ENCODE measurements around the gene DIPK1C. TPM values are rescaled to one million over a fixed set of nuclear protein-coding genes. Genes with fewer than 3 reads are reported as not detected.

The DIPK1C gene
- total RNA-seq, 4 donors from 2014 or later = 0.17 to 0.50 (median 0.45) TPM; not detected in 1

DNA sequence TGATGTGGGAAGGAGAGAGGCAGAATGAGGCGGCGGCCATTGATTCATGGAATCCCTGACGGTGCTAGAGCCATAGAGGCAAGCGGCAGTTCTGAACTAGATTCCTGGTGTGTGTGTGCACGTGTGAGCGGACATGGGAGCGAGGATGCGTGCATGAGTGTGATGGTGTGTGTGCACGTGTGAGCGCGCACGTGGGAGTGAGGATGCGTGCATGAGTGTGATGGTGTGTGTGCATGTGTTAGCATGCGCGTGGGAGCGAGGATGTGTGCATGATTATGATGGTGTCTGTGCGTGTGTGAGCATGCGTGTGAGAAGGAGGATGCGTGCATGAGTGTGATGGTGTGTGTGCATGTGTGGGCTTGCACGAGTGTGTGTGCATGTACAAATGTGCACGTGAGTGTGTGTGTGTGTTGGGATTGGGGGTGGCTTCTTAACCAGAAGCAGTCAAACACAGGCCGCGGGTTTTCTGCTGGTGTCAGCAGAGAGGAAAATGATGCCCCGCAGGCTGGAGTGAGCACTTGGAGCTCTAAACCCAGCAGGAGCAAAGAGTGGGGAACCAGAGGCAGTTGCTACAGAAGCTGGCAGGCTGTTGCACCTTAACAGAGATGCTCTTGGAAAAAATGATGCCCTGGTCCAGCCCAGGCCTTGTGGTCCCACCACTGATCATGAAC lies 29.5 kb downstream of the DIPK1C start:
- WGBS = 92% methylated on average over 24 of the region's 24 CpGs
- Histone ChIP-seq H3K27me3 (peaks cover 0 to 4% (median 0%) of the 10 kb centered on the region in 4 donors), H3K4me1 (no peaks in the 10 kb centered on the region), H3K36me3 (no peaks in the 10 kb centered on the region), H3K9me3 (peaks cover 0 to 5% (median 2%) of the 10 kb centered on the region in 4 donors), H3K4me3 (no peak overlapping the region), H3K27ac (replicated peaks in 1 of 4) (no peak overlapping the region)
- DNase-seq (ENCODE audit: extremely low spot score) = no peak
- TF ChIP-seq EP300 (IDR thresholded peaks at IDR 0.05) (no peak), POLR2A (IDR thresholded peaks at IDR 0.05; ENCODE audit: low read depth) (no peak), POLR2AphosphoS5 (IDR thresholded peaks at IDR 0.05) (no peak)
- TF ChIP-seq, protein P1, sequence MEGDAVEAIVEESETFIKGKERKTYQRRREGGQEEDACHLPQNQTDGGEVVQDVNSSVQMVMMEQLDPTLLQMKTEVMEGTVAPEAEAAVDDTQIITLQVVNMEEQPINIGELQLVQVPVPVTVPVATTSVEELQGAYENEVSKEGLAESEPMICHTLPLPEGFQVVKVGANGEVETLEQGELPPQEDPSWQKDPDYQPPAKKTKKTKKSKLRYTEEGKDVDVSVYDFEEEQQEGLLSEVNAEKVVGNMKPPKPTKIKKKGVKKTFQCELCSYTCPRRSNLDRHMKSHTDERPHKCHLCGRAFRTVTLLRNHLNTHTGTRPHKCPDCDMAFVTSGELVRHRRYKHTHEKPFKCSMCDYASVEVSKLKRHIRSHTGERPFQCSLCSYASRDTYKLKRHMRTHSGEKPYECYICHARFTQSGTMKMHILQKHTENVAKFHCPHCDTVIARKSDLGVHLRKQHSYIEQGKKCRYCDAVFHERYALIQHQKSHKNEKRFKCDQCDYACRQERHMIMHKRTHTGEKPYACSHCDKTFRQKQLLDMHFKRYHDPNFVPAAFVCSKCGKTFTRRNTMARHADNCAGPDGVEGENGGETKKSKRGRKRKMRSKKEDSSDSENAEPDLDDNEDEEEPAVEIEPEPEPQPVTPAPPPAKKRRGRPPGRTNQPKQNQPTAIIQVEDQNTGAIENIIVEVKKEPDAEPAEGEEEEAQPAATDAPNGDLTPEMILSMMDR (IDR thresholded peaks at IDR 0.05) = no peak
- intact Hi-C loops (cut with DNase I) = no loop called here

DNA sequence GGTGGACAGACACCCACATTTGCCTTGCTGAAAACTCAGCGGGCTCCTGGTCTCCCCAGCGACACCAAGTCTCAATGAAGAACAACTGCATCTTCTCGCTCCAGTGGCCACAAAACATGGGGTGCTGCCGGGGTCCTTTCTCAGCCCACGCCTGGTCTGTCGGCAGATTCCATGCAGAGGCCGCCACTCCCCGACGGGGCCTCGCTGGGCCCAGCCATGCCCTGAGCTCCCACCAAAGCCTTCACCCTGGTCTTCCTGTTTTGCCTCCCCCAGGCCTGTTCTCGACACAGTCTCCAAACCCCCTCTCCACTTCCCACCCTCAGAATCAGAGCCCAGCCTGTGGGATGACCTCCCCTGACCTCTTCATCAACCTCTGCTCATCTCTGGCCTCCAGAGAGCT lies 31.2 kb downstream of the DIPK1C start:
- Histone ChIP-seq H3K36me3 (no peaks in the 10 kb centered on the region), H3K4me3 (no peak overlapping the region), H3K4me1 (peaks cover 0 to 2% (median under 1%) of the 10 kb centered on the region in 4 donors), H3K27me3 (peaks cover 0 to 4% (median 0%) of the 10 kb centered on the region in 4 donors), H3K27ac (replicated peaks in 1 of 4) (no peak overlapping the region), H3K9me3 (peaks cover 0 to 5% (median 2%) of the 10 kb centered on the region in 4 donors)
- TF ChIP-seq POLR2A (IDR thresholded peaks at IDR 0.05; ENCODE audit: low read depth) (no peak), POLR2AphosphoS5 (IDR thresholded peaks at IDR 0.05) (no peak), EP300 (IDR thresholded peaks at IDR 0.05) (no peak)
- TF ChIP-seq, protein P1 (IDR thresholded peaks at IDR 0.05) = no peak
- WGBS = 90% methylated on average over 11 of the region's 11 CpGs
- intact Hi-C loops (cut with DNase I) = no loop called here
- DNase-seq (ENCODE audit: extremely low spot score) = no peak

DNA sequence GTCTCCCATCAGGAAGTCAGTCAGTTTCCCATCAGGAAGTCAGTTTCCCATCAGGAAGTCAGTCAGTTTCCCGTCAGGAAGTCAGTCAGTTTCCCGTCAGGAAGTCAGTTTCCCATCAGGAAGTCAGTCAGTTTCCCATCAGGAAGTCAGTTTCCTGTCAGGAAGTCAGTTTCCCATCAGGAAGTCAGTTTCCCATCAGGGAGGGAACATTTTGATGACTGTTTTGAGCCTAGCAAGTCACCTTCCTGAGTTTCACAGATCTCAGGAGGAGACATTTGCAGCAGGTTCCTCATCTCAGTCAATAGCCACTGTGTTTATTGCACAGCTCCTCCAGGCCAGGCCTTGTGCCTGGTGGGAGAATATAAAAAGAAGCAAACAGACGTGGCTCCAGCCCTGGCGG lies 31.9 kb downstream of the DIPK1C start:
- H3K36me3 ChIP-seq = no peaks in the 10 kb centered on the region
- 81% methylated on average over 3 of the region's 4 CpGs for WGBS
- H3K4me1 ChIP-seq = peaks cover 0 to 8% (median 2%) of the 10 kb centered on the region in 4 donors
- TF ChIP-seq POLR2A (IDR thresholded peaks at IDR 0.05; ENCODE audit: low read depth) (no peak), EP300 (IDR thresholded peaks at IDR 0.05) (no peak), POLR2AphosphoS5 (IDR thresholded peaks at IDR 0.05) (no peak)
- TF ChIP-seq, protein P1 (IDR thresholded peaks at IDR 0.05) = no peak
- H3K27me3 ChIP-seq = peaks cover 0 to 4% (median 0%) of the 10 kb centered on the region in 4 donors
- H3K4me3 ChIP-seq = no peak overlapping the region
- no peak overlapping the region for H3K27ac ChIP-seq (replicated peaks in 1 of 4)
- intact Hi-C loops (cut with DNase I) = no loop called here
- H3K9me3 ChIP-seq = peaks cover 0 to 5% (median 2%) of the 10 kb centered on the region in 4 donors
- DNase-seq (ENCODE audit: extremely low spot score) = no peak

DNA sequence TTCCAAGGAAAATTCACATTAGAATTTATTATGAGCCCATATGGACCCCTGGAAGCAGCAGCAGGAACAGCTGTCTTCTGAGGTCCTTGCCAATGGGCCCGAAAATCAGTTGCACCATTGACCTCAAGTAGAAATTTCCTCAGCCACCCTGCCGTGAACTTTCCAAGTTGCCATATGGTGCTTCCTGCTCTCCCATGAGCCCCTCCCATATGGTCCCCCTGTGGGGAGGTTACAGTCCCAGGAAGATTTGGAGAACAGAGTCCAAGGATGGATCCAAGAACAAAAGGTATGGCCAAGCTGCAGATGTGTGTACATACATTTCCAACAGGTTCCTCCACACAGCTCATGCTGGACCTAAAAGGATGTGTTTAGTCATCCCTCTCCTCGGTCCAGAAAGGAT lies 34.6 kb downstream of the DIPK1C start:
- no peak overlapping the region for H3K4me3 ChIP-seq
- DNase-seq (ENCODE audit: extremely low spot score) = no peak
- H3K27me3 ChIP-seq = no peaks in the 10 kb centered on the region
- H3K36me3 ChIP-seq = no peaks in the 10 kb centered on the region
- peaks cover 0 to 5% (median 2%) of the 10 kb centered on the region in 4 donors for H3K9me3 ChIP-seq
- intact Hi-C loops (cut with DNase I) = no loop called here
- peaks cover 0 to 8% (median 2%) of the 10 kb centered on the region in 4 donors for H3K4me1 ChIP-seq
- TF ChIP-seq, protein P1 (IDR thresholded peaks at IDR 0.05) = no peak
- TF ChIP-seq POLR2AphosphoS5 (IDR thresholded peaks at IDR 0.05) = no peak
- TF ChIP-seq EP300 (IDR thresholded peaks at IDR 0.05) = no peak
- TF ChIP-seq POLR2A (IDR thresholded peaks at IDR 0.05; ENCODE audit: low read depth) = no peak
- WGBS = 83% methylated on average over 3 of the region's 3 CpGs
- H3K27ac ChIP-seq (replicated peaks in 1 of 4) = no peak overlapping the region

Data from esophagus muscularis mucosa (tissue), 4 donors.